Psoas muscle (tissue), 8 donors: ENCODE data around the gene ELP2. TPM values are rescaled to one million over a fixed set of nuclear protein-coding genes. Genes with fewer than 3 reads are reported as not detected.

Experiments
- ATAC-seq, 4 donors: fragments of 200-7000 bp; cut with Tn5 transposase; one replicate each; pipeline ENCODE4 v1.9.1; 2020; ENCODE audit warnings: moderate library complexity in 3 of 4, mild to moderate bottlenecking in 2 of 4
- DNase-seq, 2 donors: peaks; one replicate each; pipeline ENCODE4 v3.0.0-alpha.2; 2020
- H3K27ac ChIP-seq: fragments of 200-600 bp; one replicate; pipeline ENCODE4 v1.8.0; 2022
- H3K27me3 ChIP-seq, 3 donors: fragments of 200-600 bp in 1 of 3; one replicate each; pipeline versions ENCODE4 v1.6.1 to v1.8.0; 2013 to 2022; ENCODE audit warnings: low read length in 2 of 3, mild to moderate bottlenecking in 2 of 3, moderate library complexity in 1 of 3; ENCODE audit not compliant: insufficient read depth in 3 of 3
- H3K36me3 ChIP-seq, 2 donors: fragments of 200-600 bp in 1 of 2; one replicate each; pipeline versions ENCODE4 v1.6.1 to v1.8.0; 2013 to 2022; ENCODE audit warnings: low read depth in 1 of 2, mild to moderate bottlenecking in 1 of 2, moderate library complexity in 1 of 2; ENCODE audit not compliant: insufficient read depth in 1 of 2
- H3K4me1 ChIP-seq: fragments of 200-600 bp; one replicate; pipeline ENCODE4 v1.8.0; 2022
- H3K4me3 ChIP-seq: fragments of 200-600 bp; one replicate; pipeline ENCODE4 v1.8.0; 2022; ENCODE audit warnings: mild to moderate bottlenecking
- H3K9me3 ChIP-seq: fragments of 200-600 bp; one replicate; pipeline ENCODE4 v1.8.0; 2022
- CTCF ChIP-seq: fragments of 200-600 bp; IDR thresholded peaks from one replicate; pipeline ENCODE4 v1.8.0; 2022; ENCODE audit warnings: antibody characterized with exemption
- WGBS, 3 donors: extraction: QIAGEN DNeasy Blood & Tissue Kit; methylation state at CpG; one replicate each; pipeline versions ENCODE4 v1.1.6 to v1.1.7; 2013; 5-methylcytosine and 5-hydroxymethylcytosine counted together
- intact Hi-C, 2 donors: fragments of 100-400 bp; cut with DNase I; formaldehyde crosslinking; loops; one replicate each; pipeline versions ENCODE4 v1.11.0 to v1.14.2; 2022
- polyA plus RNA-seq, 3 donors: library from polyadenylated mRNA; stranded (reverse); fragments of 200-250 nt; gene quantifications; one replicate each; pipeline ENCODE4 v1.2.3, GENCODE V29; 2013
- total RNA-seq, 4 donors: library from RNA; stranded (reverse); fragmentation: NEBNext Ultra II Directional in 2 of 4; extraction: Animal tissue kit (Norgen Biotek cat#: 25700) in 2 of 4; gene quantifications; one replicate each; pipeline versions ENCODE4 v1.2.1 to v1.2.4, GENCODE V29; 2021 to 2023
- donor health status: healthy with polysubstance abuse.
- donor health status: DM: no; HTN: no; CAD: no; lungs with moderate emphysema.
- donor health status: Bipolar disorder and iron deficiency.
- donor health status: healthy.
- donor health status: DM: yes; HTN: yes; CAD: no.
- donor health status: DM: no; HTN: no; CAD: no.
- donor health status: DM: no; HTN: no; CAD: no.
- donor health status: DM: yes; HTN: yes; CAD: no.

The ELP2 gene
- total and polyA plus RNA-seq, 7 donors: 25.0 to 65.5 (median 54.7) TPM

GRCh38 chr18:36130039-36130831, 536 bp downstream of the ELP2 start:
- H3K9me3 ChIP-seq: no peaks in the 10 kb centered on the region
- H3K4me1 ChIP-seq: peaks cover 24% of the 10 kb centered on the region
- DNase-seq (no peak), ATAC-seq (peak; percentile 4 to 29 (median 16))
- peak overlapping the region; percentile 87 for H3K4me3 ChIP-seq
- H3K36me3 ChIP-seq: peaks cover 0 to 37% of the 10 kb centered on the region in 2 donors
- intact Hi-C loops: no loop called here
- WGBS, 3 donors: 1 to 2% (median 2%) methylated on average over 30 of the region's 30 CpGs
- H3K27me3 ChIP-seq: no peaks in the 10 kb centered on the region
- peak overlapping the region; percentile 99 for H3K27ac ChIP-seq
- TF ChIP-seq CTCF: no peak

- no peaks in the 10 kb centered on the region for H3K27me3 ChIP-seq
- H3K36me3 ChIP-seq: peaks cover 0 to 36% of the 10 kb centered on the region in 2 donors
- intact Hi-C loops: no loop called here
- DNase-seq (no peak), ATAC-seq (no peak)
- no peaks in the 10 kb centered on the region for H3K9me3 ChIP-seq
- no peak for TF ChIP-seq CTCF
- H3K27ac ChIP-seq: peak overlapping the region; percentile 99
- WGBS, 3 donors: 87 to 89% (median 88%) methylated on average over 26 of the region's 26 CpGs
- peaks cover 24% of the 10 kb centered on the region for H3K4me1 ChIP-seq
- H3K4me3 ChIP-seq: peak overlapping the region; percentile 87
These were observed 1.4 kb downstream of the ELP2 start for GRCh38 chr18:36130883-36131653.

- no peaks in the 10 kb centered on the region for H3K27me3 ChIP-seq
- H3K9me3 ChIP-seq: no peaks in the 10 kb centered on the region
- no peak for TF ChIP-seq CTCF
- H3K27ac ChIP-seq: no peak overlapping the region
- ATAC-seq: no peak
- H3K36me3 ChIP-seq: peaks cover 0 to 36% of the 10 kb centered on the region in 2 donors
- 87 to 92% (median 87%) methylated on average over 9 of the region's 9 CpGs for WGBS, 3 donors
- intact Hi-C loops: no loop called here
- DNase-seq: no peak
- H3K4me3 ChIP-seq: peak overlapping the region; percentile 87
- H3K4me1 ChIP-seq: peaks cover 24% of the 10 kb centered on the region
These were observed 2.2 kb downstream of the ELP2 start for GRCh38 chr18:36131692-36132483.

- Histone ChIP-seq H3K36me3 (peaks cover 3 to 43% of the 10 kb centered on the region in 2 donors), H3K27me3 (no peaks in the 10 kb centered on the region), H3K4me1 (peaks cover 23% of the 10 kb centered on the region), H3K4me3 (no peak overlapping the region), H3K9me3 (no peaks in the 10 kb centered on the region), H3K27ac (no peak overlapping the region)
- no peak for DNase-seq
- no peak for ATAC-seq
- intact Hi-C loops: no loop called here
- TF ChIP-seq CTCF: no peak
- WGBS, 3 donors: 80 to 89% (median 83%) methylated on average over 3 of the region's 3 CpGs
These were observed 3.1 kb downstream of the ELP2 start for GRCh38 chr18:36132756-36133155.
